Hepatocyte (in vitro differentiated cells): ENCODE measurements around the gene GNPTAB. TPM values are rescaled to one million over a fixed set of nuclear protein-coding genes. Genes with fewer than 3 reads are reported as not detected.
"Not testable (repeated sequence)": the region's sequence is repeated elsewhere in the genome, so short reads cannot be mapped to it uniquely, and the experiment has no call there.

Source experiments
- DNase-seq: peaks from one replicate; pipeline ENCODE4 v3.0.0-alpha.2; 2016; ENCODE audit warnings: low spot score
- H2AFZ ChIP-seq: fragments of 200-600 bp; sonication (generic); 2 replicates; pipeline ENCODE4 v1.6.0; 2016; ENCODE audit warnings: antibody characterized with exemption, mild to moderate bottlenecking
- H3K27ac ChIP-seq: fragments of 200-600 bp; sonication (generic); 2 replicates; pipeline ENCODE4 v1.5.1; 2016; ENCODE audit warnings: mild to moderate bottlenecking
- H3K27me3 ChIP-seq: fragments of 200-600 bp; sonication (generic); 2 replicates; pipeline ENCODE4 v1.6.1; 2016
- H3K36me3 ChIP-seq: fragments of 200-600 bp; sonication (generic); replicated peaks from 2 replicates; pipeline ENCODE4 v1.5.1; 2016; ENCODE audit warnings: low read depth; ENCODE audit not compliant: insufficient read depth
- H3K4me1 ChIP-seq: fragments of 200-600 bp; sonication (generic); 2 replicates; pipeline ENCODE4 v1.5.1; 2016; ENCODE audit warnings: mild to moderate bottlenecking, moderate library complexity; ENCODE audit not compliant: insufficient read depth
- H3K4me2 ChIP-seq: fragments of 200-600 bp; sonication (generic); 2 replicates; pipeline ENCODE4 v1.6.0; 2016
- H3K4me3 ChIP-seq: fragments of 200-600 bp; sonication (generic); 2 replicates; pipeline ENCODE4 v1.5.1; 2016; ENCODE audit warnings: mild to moderate bottlenecking
- H3K79me2 ChIP-seq: fragments of 200-600 bp; sonication (generic); 2 replicates; pipeline ENCODE4 v1.6.0; 2017; ENCODE audit warnings: mild to moderate bottlenecking
- H3K9me2 ChIP-seq: fragments of 200-600 bp; sonication (generic); replicated peaks from 2 replicates; pipeline ENCODE4 v1.6.0; 2017; ENCODE audit warnings: mild to moderate bottlenecking; ENCODE audit not compliant: insufficient read depth
- H3K9me3 ChIP-seq: fragments of 200-600 bp; sonication (generic); 2 replicates; pipeline ENCODE4 v1.5.1; 2016; ENCODE audit warnings: low read depth, mild to moderate bottlenecking
- H4K20me1 ChIP-seq: fragments of 200-600 bp; sonication (generic); 2 replicates; pipeline ENCODE4 v1.6.0; 2016; ENCODE audit warnings: mild to moderate bottlenecking; ENCODE audit not compliant: insufficient read depth, poor library complexity, severe bottlenecking
- CTCF ChIP-seq: fragments of 200-600 bp; sonication (generic); IDR thresholded peaks from 2 replicates; pipeline ENCODE4 v1.5.1; 2016; ENCODE audit warnings: antibody characterized with exemption, mild to moderate bottlenecking; ENCODE audit not compliant: poor library complexity
- EZH2 ChIP-seq: fragments of 200-600 bp; sonication (generic); IDR thresholded peaks from 2 replicates; pipeline ENCODE4 v1.6.1; 2016; ENCODE audit warnings: antibody characterized with exemption, mild to moderate bottlenecking, borderline replicate concordance
- EZH2phosphoT487 ChIP-seq: fragments of 200-600 bp; sonication (generic); IDR thresholded peaks from one replicate; pipeline ENCODE4 v1.6.1; 2018; ENCODE audit warnings: antibody characterized with exemption, mild to moderate bottlenecking, low read depth, moderate library complexity; ENCODE audit not compliant: unreplicated experiment, severe bottlenecking
- WGBS: methylation state at CpG from one replicate; pipeline ENCODE4 v1.1.6; 2016; ENCODE audit warnings: low lambda C conversion rate; ENCODE audit errors: missing lambda C conversion rate; 5-methylcytosine and 5-hydroxymethylcytosine counted together
- polyA plus RNA-seq: library from polyadenylated mRNA; unstranded; fragments of >200 nt; fragmentation: Nextera tagmentation; extraction: Ambion mirVana; gene quantifications from 2 replicates; pipeline ENCODE4 v1.2.1, GENCODE V29; 2016
- total RNA-seq: library from RNA; depleted of rRNA; stranded (reverse); fragments of >200 nt; gene quantifications from 2 replicates; pipeline ENCODE4 v1.2.3, GENCODE V29; 2014

Gene GNPTAB
- total and polyA plus RNA-seq, 2 experiments from 2014 or later, result 13.8 to 21.6 TPM

DNA sequence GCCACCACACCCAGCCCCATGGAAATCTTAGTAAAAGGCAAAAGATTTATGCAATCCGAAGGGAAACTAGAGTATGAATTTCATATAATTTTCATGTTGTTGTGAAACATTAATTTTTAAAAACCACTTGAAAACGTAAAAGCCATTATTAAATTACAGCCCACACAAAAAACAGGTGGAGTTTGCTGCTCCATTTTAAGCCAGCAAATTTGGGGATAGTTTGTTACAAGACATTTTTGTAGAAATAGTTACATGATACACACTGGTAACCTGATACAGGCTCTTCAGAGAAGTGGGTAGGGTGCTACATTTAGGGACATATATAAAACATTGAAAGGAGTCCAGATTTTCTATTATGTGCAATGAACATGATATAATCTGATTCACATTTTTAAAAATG is 17.6 kb downstream of the GNPTAB start:
- no peak overlapping the region for H2AFZ ChIP-seq
- DNase-seq, result no peak
- H3K9me3 ChIP-seq, result no peaks in the 10 kb centered on the region
- H3K4me2 ChIP-seq, result no peak overlapping the region
- no peaks in the 10 kb centered on the region for H3K27me3 ChIP-seq
- H3K4me3 ChIP-seq, result no peak overlapping the region
- H3K79me2 ChIP-seq, result peaks cover 16% of the 10 kb centered on the region
- H3K4me1 ChIP-seq, result no peaks in the 10 kb centered on the region
- TF ChIP-seq EZH2phosphoT487 (no peak), EZH2 (no peak), CTCF (no peak)
- no peaks in the 10 kb centered on the region for H3K9me2 ChIP-seq
- no peaks in the 10 kb centered on the region for H4K20me1 ChIP-seq
- H3K27ac ChIP-seq, result no peak overlapping the region
- H3K36me3 ChIP-seq, result no peaks in the 10 kb centered on the region
- 93% methylated on average over 2 of the region's 2 CpGs for WGBS

- H3K27ac ChIP-seq, DNase-seq, H3K4me1 ChIP-seq, H3K36me3 ChIP-seq, H3K4me3 ChIP-seq, H3K9me3 ChIP-seq, H3K27me3 ChIP-seq, H2AFZ ChIP-seq, H4K20me1 ChIP-seq, H3K9me2 ChIP-seq, H3K4me2 ChIP-seq: not testable (repeated sequence)
- 100% methylated on average over 1 of the region's 1 CpG for WGBS
- peaks cover 13% of the 10 kb centered on the region for H3K79me2 ChIP-seq
Measured at GRCh38 chr12:101812716-101813115, 18.0 kb downstream of the GNPTAB start.

- not testable (repeated sequence) for H3K27ac ChIP-seq
- H3K79me2 ChIP-seq, result peaks cover 13% of the 10 kb centered on the region
Measured at GRCh38 chr12:101811342-101811741, 19.4 kb downstream of the GNPTAB start.

GRCh38 chr12:101809208-101809607 is 21.6 kb downstream of the GNPTAB start:
- no peaks in the 10 kb centered on the region for H3K9me2 ChIP-seq
- no peaks in the 10 kb centered on the region for H3K4me1 ChIP-seq
- 86% methylated on average over 2 of the region's 2 CpGs for WGBS
- no peak overlapping the region for H3K4me2 ChIP-seq
- no peak overlapping the region for H3K4me3 ChIP-seq
- TF ChIP-seq CTCF, result no peak
- no peak for TF ChIP-seq EZH2
- TF ChIP-seq EZH2phosphoT487, result no peak
- H3K27me3 ChIP-seq, result no peaks in the 10 kb centered on the region
- H3K79me2 ChIP-seq, result peaks cover 15% of the 10 kb centered on the region
- no peak for DNase-seq
- H3K9me3 ChIP-seq, result no peaks in the 10 kb centered on the region
- no peaks in the 10 kb centered on the region for H3K36me3 ChIP-seq
- no peaks in the 10 kb centered on the region for H4K20me1 ChIP-seq
- H2AFZ ChIP-seq, result no peak overlapping the region
- no peak overlapping the region for H3K27ac ChIP-seq

More at GRCh38 chr12:101811342-101811741, 19.4 kb downstream of the GNPTAB start:
- not testable (repeated sequence) for H3K36me3 ChIP-seq, H4K20me1 ChIP-seq, DNase-seq, H3K4me2 ChIP-seq, H3K4me3 ChIP-seq, H3K9me2 ChIP-seq, H3K27me3 ChIP-seq, H2AFZ ChIP-seq, H3K9me3 ChIP-seq, H3K4me1 ChIP-seq
- 97% methylated on average over 6 of the region's 6 CpGs for whole genome bisulfite sequencing
